ENCODE measurements around the gene MAPRE2.

- no peak for TF ChIP-seq CTCF (conservative IDR thresholded peaks at IDR 0.05; ENCODE audit: low read depth, low read length)
- no peak for TF ChIP-seq EZH2 (IDR thresholded peaks at IDR 0.05; ENCODE audit: low read length, unreplicated experiment)
- TF ChIP-seq EZH2phosphoT487 (IDR thresholded peaks at IDR 0.05; ENCODE audit: borderline replicate concordance, low read length), result no peak
Measured at GRCh38 chr18:35038029-35038428, 3.2 kb upstream of the MAPRE2 start.
